ENCODE results near the gene ESR2.

The ESR2 gene

DNA sequence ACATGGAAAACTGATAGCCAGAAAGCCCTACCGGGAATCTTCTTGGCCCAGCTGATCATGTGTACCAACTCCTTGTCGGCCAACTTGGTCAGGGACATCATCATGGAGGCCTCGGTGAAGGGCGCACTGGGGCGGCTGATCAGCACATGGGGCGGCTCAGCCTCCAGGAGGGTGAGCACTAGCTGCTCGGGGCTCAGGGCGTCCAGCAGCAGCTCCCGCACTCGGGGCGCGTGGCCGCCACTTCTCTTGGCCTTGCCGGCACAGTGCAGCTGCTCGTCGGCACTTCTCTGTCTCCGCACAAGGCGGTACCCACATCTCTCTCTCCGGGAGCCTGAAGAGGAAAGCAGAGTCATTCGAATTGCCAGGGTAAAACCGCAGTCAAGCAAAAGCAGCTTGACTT is 33.8 kb downstream of the ESR2 start:
- DNase-seq = no peak

DNA sequence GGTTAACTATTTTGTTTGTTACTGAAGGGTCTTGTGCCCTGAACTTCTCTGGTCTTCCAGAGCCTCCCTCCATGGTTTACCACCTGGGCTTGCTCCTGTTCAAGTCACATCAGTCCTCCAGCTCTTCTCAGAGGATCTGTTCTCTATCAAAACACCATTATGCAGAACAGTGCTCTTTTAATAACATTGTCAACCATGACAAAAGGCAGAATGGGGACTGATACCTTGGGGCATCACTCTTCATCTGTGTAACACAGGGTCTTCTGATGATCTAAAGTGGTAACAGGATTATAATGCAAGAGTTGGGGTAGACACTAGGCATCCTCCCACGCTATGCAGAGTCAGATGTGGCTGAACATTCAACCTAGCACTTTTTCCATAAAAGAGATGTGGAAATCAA is 38.4 kb downstream of the ESR2 start:
- DNase-seq = no peak

DNA sequence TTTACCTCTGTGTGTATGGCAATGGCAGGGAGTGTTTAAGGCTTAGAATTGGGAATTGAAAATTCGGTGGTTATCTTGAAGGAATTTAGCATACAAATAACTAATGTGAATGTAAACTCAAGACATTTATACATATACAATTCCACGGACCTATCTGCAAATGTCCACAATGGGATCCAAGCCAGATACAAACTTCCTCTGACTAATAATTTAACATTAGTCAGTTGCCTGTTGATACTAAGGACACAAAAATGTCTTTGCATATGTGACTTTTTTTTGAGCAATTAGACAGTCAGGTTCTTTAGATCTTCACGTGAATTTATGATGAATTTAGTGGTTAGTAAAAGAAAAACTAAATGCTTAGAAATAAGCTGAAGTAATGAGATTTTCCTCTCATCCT is 40.5 kb downstream of the ESR2 start:
- no peak for DNase-seq

DNA sequence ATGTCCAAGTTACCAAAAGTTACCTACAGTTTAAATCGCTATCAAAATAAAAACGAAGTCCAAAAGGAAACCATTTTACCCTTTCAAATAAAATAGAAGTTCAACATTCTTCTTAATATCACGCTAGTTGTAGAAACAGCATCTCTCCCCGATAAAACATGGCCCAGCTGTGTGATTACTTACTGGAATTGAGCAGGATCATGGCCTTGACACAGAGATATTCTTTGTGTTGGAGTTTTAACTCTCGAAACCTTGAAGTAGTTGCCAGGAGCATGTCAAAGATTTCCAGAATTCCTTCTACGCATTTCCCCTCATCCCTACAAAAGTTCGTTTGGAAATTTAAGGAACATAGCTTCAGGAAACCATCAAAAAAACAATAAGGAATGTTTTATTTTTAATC is 44.8 kb downstream of the ESR2 start:
- no peak for DNase-seq

DNA sequence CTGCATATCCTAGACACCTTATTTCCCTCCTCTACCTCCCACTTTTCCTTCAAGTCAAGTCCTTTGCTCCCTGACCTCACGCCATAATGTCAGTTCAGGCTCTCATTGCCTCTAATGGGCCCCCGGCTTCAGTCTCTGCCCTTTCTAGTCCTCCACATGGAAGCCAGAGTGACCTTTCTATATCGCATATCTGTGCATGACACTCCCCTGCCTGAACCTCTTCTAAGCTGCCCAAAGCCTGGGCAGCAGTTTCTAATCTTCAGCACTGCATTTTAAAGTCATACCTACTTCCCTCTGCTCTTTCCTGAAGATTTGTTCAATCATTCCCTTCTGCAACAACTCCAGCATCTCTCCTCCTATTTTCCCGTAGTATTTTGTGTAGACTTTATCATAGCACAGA is 45.5 kb downstream of the ESR2 start:
- DNase-seq = no peak

DNA sequence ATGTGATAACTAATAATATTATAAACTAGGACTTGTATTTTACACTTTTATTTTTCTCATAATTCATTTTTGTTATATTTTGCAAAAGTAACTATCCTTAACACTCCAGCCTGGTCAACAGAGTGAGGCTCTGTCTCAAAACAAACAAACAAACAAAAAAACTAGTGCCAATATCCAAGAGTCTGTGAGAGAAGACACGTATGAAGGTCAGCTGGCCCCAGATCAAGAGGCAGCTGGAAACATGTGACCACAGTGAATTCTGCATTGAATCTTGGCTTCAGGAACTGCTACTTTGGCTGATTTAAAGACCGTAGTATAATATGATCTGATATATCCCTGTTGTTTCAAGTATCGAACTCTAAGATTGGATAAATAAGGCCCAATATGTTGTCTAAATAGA is 47.0 kb downstream of the ESR2 start:
- DNase-seq = no peak

DNA sequence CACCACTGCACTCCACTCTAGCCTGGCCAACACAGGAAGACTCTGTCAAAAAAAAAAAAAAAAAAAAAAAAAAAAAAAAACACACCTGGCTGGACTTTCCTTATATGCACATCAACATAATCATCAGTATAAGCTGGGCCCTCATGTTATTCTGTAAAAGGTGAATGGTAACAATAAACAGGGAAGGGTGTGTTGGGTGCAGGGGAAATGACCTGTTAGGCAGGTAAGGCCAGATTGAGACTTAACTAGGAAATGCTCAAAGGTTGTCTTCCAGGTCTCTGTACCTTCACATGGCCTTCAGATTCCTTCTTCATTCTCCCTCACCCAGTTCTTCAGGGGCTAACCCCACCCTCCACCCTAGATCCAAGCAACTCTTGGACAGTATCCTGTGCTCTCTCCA is 47.5 kb downstream of the ESR2 start:
- DNase-seq = no peak

DNA sequence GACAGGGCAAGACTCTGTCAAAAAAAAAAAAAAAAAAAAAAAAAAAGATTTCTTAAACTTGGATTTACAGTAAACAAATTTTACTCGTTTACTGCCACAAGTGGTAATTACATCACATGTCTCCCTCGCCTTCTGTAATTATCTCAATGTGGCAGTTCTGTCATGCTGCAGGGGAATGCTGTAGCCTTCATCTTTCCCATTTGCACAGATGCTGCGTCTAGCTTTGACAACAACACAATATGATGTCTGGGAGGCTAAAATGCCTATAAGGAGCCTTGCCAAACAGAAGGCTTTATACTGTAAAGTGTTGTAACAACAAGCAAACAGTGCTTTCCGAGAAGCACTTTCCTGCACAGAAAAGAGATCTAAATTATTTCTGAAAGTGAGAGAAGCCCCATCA is 48.7 kb downstream of the ESR2 start:
- DNase-seq = no peak

DNA sequence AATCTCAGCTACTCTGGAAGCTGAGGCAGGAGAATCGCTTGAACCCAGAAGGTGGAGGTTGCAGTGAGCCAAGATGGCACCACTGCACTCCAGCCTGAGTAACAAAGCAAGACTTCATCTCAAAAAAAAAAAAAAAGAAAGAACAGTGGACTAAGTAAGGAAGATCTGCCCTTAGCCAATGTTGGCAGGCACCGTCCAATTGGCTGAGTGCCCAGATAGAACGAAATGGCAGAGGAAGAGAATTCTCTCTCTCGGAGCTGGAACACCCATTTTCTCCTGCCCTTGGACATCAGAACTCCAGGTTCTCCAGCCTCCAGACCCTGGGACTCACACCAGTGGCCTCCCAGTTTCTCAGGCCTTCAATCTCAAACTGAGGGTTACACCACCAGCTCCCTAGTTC is 49.9 kb downstream of the ESR2 start:
- no peak for DNase-seq

DNA sequence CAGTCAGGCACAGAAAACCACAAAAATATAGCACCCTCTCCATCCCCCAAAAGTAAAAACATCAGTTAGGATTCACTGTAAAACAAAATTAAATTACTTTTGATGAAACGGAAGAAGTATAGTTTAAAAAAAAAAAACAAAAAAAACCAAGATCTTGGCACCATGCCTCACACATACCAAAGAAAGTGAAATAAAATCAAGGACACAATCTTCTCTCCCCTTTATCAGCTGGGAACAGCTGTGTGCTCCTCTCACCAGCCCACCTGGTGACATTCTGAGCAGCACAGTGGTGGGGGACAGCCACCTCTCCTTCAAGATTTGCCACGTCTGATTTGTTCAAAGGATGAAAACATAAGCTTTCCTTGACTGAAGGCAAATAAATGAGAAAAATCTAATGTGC is 55.5 kb downstream of the ESR2 start:
- no peak for DNase-seq

DNA sequence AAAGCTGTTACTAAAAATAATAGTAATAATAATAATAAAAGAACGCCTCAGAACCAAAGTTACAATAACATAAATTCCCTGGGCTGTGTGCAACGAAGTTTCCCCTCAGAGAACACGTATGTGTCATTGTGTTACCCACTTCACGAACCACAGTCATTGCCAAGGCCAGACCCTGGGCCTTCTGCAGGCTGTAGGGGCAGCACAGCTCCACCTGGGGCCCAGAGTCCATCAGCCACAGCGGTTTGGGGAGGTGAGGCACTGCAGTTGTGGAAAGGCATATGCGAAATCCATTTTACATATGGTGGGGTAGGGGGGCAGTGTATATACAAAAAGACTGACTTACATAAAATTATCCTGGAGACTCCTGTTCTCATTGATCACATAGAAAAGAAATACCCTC is 56.1 kb downstream of the ESR2 start:
- DNase-seq = no peak

DNA sequence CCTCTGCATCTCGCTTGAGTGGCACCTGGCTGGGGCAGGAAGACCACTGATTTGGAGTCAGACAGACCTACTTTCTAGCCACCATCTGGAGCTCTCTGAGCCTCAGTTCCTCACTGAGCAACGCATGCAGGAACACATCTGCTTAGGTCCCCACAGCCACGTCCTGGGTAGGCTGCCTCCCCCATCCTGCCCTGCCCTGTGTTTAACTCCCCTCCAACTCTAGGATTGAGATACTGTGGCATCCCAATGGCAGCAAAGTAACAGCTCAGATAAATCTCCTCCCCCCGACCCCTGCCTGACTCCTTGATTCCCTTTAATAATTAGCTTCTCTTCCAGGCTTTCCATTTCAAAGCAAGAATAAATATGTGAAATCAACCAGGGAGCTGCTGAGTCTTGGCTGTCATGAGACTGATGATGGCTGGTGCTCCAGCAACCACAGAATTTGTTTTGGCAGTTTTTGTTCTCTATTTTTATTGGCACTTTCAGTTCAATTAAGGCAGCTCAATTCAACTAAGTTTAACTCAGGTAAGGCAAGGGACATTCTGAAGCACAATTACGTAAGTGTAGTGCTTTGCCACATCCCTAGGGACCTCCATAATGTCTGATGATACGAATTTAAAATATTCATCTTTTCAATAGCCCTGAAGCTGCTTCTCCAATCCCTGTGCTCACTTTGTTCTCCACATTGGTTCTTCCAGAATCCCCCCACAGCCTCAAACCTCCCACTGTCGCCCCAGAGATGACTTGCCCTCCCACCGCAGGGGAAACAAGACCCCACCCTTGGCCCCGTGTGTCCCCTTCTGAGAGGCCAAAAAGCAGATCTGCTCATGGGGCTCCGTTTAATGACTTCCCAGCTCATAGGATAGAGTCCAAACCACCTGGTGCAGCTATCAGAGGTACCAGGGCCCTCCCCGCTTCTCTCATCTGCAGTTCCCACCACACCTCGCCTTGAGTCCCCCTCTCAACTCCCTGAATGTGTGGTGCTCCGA is 58.2 kb downstream of the ESR2 start:
- no peak for DNase-seq

DNA sequence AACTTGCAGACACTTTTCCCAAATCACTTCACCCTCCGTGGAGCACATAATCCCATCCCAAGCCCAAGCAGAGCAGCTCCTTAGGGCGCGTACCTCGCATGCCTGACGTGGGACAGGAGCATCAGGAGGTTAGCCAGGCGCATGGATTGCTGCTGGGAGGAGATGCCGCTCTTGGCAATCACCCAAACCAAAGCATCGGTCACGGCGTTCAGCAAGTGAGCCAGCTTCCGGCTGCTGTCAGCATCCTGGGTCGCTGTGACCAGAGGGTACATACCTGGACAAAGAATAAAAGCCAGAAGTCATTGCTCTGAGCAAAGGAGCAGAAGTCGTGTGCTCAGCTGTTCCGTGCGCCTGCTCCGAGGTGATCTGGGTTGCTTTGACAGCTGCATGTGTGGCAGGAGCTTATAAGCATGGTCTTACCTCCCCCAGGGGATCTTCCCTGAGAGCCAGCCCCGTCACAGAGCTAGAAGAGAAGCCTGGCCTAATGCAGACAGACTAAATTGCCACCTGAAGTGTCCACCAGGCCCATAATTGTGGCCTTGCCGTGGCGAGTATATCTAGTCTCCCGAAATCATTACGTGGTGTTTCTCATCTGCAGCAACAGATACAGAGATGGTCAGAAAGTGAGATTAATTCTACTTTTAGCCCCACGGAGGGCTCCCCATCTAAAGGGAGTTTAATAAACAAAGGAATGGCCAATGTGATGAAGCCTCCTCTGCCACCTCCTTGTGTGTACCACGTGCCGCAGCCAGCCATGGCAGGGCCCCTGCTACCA is 59.1 kb downstream of the ESR2 start:
- DNase-seq = no peak

DNA sequence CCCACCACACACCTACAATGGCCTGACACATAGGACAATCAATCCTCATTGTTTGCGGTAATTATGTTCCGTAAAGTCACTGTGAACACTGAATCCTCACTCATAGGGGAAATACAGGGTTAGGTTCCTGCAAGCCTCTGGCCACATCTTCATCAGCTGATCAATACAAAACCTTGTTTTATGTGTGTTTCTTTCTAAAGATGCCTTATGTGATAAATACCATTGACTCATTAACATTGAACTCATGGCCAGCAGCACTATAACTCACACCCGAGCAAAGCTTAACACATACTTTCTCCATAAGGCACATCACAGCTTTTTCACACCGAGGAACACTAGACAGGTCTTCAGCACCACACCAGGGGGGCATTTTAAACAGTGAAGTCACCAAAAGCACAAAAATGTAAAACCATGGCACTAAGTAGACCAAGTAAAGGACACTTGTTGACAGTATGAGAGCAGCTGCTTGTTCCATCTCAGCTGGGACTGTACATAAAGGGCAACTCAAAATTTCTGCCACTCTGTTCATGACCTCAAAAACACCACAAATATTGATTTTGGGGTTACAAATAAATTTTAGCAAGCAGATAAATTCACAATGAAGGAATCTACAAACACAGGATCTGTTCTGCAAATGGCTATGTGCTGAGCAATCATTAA is 60.5 kb downstream of the ESR2 start:
- DNase-seq = no peak

DNA sequence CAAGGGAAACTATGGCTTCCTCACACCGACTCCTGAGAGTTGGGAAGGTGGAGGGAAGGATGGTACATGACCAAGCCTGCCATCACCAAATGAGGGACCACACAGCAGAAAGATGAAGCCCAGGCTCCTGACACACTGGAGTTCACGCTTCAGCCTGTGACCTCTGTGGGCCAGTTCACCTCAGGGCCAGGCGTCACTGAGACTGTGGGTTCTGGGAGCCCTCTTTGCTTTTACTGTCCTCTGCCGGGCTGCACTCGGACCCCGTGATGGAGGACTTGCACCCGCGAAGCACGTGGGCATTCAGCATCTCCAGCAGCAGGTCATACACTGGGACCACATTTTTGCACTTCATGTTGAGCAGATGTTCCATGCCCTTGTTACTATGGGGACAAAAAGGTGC is 61.2 kb downstream of the ESR2 start:
- DNase-seq = no peak

DNA sequence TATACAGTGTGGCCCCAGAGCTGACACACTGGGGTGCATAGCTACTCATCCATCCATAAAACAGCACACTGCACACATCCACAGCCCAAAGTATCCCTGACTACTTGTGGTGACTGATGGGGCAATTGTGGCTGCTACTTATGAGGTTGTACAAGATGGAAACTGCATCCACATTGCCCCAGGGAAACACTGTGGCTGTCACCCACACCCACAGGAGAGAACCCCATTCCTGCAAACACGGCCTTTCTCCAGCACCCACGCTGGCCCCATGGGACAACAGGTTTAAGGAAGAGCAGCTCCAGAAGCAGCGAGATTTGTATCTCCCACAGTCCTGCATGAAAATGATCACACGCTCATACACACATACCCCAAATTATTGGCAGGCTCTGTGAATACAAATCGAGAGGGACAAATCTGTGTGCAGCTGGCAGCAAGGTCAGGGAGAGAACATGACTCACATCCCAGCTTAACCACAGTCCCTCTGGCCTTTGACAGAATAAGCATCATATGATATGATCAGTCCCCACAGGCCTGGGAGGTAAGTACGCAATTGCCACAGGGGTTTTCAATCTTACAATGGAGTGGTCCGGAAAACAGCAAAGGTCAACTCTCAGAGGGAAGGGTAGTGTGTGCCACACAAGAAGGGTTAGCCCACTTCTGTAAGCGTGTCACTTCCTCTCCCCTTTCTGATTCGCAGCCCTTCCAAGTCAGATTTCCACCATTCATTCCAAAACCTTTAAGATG is 61.9 kb downstream of the ESR2 start:
- DNase-seq = no peak

DNA sequence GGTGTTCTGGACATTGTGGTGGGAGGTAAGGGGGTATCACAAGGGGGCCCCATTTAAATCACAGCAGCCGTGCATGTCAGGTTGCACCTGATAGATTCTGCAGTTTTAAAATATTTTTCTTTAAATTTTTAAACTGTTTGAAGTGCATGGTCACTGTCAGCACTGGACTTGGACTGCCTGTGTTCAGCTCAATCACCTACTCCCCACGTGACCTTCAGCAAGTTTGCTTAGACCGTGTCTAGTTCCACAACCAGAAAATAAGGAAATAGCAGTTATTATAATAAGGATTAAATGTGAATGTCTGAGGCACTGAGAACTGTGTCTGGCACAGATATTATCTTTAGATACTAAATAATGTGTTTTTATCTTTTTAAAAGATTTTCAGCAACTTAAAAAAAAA is 64.7 kb downstream of the ESR2 start:
- no peak for DNase-seq

DNA sequence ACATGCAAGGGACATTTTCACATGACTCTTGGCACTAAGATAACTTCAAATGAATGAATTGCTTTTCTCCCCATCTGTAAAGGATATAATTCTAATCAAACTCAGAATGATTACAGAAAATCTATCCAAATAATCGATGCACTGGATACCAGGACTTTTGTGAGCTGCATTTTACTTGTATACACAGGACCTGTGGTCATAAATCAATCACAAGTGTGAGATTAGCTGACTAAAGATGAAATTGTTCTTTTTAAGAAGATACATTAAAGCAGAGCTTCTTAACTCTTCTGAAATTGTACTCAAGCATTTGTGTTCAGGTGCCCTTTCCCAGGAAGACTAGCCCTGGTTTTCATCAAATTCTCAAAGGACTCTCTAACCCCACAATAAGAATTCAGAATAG is 66.3 kb downstream of the ESR2 start:
- no peak for DNase-seq

DNA sequence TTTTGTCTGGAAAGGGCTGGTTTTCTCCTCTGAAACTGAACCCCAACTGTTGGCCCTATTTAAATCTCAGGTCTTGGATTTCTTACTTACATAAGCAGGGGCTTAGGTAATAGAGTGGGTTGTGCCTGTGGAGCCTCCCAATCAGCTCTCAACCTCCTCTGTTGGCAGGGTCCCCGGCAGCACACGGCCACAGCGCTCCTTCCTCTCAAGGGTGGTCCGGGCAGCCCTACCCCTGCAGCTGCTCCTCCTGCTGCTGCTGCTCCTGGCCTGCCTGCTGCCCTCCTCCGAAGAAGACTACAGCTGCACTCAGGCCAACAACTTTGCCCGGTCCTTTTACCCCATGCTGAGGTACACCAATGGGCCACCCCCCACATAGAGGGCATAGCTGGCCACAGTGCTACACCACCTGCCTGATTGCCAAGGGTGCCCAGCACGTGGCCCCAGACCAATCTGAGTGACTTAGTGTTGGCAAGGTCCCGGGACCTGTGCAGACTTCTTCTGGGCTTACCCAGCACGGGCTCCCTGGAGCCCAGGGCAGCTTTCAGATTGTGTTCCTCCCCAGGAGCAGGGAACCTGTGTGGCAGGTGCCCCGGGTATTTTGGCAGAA is 68.9 kb downstream of the ESR2 start:
- no peak for DNase-seq

DNA sequence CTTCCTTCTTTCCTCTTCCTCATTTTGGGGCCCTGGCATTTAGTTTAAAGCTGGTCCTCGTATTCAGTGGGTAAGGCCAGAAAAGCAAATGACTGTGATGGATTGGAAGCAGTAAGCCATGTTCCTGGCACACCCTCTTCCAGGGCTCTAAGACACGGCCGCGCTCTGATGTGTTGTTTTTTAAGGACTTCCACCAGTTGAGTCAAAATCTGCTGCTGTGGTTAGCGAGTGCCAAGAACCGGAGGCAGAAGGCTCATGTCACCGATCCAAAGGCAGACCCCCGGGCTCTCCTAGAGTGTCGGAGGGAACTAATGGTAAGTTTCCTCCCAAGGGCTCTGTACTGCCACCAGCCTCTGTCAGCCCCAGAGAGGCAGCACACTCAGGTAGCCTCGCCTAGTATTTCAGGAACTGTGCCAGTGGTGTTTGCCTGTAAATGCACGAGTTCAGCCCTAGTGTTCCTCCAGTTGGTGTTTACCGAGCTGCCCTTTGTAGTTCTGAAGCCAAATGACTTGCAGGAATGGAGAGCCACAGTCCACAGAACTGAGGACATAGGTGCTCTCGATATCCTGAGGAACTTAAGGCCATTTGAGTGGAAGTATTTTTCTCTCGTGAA is 72.7 kb downstream of the ESR2 start:
- DNase-seq = no peak

DNA sequence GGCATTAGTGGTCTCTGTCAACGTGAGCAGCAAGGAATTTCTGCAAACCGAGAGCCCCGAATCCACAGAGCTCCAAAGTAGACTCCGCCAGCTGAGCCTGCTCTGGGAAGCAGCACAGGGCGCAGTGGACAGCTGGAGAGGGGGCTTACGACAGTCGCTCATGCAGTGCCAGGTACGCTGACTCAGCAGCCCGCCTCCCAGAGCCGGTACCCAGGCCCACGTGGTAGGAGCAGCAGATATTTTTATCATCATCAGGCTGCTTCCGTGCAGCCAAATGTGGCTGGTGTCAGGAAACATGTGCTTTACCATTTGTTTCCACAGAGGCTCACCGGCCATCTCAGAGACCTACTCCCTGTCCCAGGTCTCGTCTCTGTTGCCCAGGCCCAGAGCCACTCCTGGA is 73.7 kb downstream of the ESR2 start:
- DNase-seq = no peak

DNA sequence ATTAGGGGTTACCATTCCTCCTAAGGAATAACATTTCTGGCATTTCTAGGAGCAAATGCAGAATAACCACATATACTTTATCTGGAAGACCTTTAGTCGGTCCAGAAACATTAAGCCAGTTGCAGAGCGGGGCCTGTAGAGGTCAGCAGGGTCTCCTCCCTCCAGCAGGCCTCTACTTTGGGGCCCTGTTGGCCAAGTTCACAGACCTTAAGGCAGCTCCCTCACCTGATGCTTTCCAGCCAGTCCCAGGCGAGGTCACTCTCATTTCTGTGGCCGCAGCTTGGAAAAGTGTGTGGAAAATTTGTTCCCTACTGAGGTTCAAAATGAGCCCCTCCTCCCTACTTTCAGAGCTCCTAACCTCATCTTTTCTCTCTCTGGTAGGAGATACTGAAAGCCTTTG is 74.1 kb downstream of the ESR2 start:
- no peak for DNase-seq
